ENCODE data around the gene ENTPD6.

Gene ENTPD6

DNA sequence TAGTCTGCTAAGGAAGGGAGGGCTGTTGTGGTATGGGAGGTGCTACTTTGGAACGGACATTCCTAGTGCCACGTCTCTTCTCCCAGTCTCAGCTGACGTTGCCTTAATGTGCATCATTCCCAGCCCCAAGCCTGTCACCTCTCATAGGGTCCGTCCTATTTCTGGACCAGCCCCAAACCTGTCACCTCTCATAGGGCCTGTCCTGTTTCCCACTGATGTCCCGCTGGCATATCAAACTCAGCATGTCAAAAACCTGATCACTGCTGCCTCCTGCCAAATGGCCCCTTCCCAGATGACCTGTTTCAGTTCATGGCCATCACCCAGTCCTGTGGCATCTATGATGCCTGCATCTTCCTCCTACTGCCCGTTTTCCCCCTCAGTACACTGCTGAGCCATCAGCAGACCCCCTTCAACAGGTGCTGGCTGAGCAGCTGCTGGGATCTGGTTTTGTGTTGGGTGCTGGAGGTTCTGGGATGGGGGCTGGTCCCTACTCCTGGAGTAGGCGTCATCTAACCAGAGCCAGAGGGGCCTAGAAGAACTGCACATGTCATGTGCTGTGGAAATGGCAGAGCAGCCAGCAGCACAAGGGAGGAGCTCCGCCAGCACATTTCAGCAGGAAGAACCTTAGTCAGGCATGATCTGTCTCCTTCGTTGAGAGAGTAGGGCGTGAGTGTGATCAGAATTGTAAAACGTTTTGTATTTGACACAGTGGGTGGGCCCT, 3.3 kb downstream of the ENTPD6 start:
- TF ChIP-seq GATA3 (IDR thresholded peaks at IDR 0.05; ENCODE audit: low read depth, low read length) (no peak), GATA2 (IDR thresholded peaks at IDR 0.05; ENCODE audit: low read depth, low read length) (no peak)

DNA sequence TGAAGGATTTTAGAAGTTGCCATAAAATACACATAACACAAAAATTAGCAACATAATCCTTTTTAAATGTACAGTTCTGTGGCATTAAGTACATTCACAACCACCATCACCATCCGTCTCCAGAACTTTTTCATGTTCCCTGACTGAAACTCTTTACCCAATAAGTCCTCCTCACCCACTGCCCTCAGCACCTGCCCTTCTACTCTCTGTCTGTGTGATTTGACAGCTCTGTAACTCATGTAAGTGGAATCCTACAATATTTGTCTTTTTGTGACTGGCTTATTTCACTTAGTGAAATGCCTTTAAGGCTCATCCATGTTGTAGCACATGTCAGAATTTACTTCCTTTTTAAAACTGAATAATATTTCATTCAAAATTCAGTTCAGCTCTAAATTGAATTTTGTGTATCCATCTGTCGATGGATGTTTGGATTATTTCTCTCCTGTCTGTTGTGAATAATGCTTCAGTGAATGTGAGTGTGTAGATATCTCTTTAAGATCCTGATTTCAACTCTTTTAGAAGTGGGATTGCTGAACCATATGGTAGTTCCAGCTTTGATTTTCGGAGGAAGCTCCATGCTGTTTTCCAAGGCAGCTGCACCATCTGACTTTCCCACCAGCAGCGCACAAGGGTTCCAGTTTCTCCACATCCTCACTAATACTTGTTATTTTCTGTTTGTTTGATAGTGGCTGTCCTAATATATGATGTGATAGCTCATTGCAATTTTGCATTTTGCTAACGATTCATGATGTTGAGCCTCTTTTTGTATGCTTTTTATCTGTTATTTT, 4.2 kb downstream of the ENTPD6 start:
- TF ChIP-seq GATA2 (IDR thresholded peaks at IDR 0.05; ENCODE audit: low read depth, low read length) (no peak), GATA3 (IDR thresholded peaks at IDR 0.05; ENCODE audit: low read depth, low read length) (no peak)

DNA sequence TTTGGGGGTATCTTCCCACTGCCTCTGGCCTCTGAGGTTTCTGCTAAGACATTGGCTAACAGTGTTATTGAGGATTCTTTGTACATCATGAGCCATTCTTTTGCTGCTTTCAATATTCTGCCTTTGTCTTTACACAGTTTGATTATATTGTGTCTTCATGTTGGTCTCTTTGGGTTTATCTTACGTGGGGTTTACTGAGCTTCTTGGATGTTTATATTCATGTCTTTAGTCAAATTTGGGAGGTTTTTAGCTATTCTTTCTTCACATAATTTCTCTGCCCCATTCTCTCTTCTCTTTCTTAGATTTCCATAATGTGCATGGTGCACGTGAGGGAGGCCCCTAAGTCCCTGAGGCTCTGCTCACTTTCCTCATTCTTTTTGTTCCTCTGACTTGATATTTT, 7.6 kb downstream of the ENTPD6 start:
- TF ChIP-seq GATA2 (IDR thresholded peaks at IDR 0.05; ENCODE audit: low read depth, low read length) (no peak), GATA3 (IDR thresholded peaks at IDR 0.05; ENCODE audit: low read depth, low read length) (no peak)

DNA sequence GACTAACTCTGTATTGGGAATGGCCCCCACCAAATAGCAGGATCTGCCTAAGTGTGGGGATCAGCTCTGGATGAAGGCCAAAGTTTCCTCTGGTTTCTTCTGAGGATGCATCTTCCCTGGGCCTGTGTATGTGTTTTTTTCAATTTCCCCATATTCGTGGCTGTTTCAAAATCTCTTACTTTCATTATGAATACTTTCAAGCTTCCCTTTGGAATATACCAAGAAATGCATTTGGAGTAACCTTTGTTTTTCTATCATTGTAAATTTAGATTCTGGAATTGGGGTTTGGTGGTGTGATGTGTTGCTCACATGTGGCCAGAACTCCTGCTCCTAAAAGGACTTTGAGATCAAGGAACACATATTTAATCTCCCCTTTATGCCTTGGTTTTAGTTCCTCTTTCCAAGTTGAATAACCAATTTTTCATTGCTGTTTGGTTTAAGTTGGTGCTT, 8.4 kb downstream of the ENTPD6 start:
- no peak for TF ChIP-seq GATA3 (IDR thresholded peaks at IDR 0.05; ENCODE audit: low read depth, low read length)
- no peak for TF ChIP-seq GATA2 (IDR thresholded peaks at IDR 0.05; ENCODE audit: low read depth, low read length)

DNA sequence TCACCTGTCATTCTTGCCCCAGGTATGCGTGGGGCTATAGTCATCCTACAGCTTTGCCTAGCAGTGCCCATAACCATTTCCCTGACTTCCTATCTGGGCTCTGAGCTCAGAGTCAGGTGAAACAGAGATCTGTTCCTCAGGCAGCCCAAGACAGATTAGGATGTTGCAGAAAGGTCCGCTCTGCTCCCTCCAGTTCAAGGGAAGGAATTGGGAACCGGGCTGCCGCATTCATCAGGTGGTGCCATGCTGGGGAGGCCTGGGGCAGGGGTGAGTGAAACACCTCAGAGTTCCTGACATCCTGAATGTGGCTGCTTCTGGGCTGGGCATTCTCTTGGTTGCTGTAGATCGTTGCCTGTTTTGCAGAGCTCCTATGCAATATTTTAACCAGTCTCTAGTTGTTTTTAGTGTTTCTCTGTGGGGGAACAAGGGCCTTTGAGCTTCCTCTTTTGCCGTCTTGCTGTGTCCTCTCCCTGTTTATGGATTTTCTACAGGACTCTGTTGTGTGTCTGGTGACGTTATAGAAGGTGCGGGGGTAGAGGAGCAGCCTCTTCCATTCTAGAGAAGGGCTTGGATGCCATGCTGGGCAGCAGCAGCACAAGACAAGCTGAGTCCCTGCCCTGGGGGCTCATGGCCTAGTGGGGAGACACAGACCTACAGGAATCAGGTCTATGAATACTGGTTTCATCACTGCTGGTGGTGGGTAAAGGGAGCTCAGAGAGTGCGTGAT, 9.2 kb downstream of the ENTPD6 start:
- no peak for TF ChIP-seq GATA3 (IDR thresholded peaks at IDR 0.05; ENCODE audit: low read depth, low read length)
- no peak for TF ChIP-seq GATA2 (IDR thresholded peaks at IDR 0.05; ENCODE audit: low read depth, low read length)

DNA sequence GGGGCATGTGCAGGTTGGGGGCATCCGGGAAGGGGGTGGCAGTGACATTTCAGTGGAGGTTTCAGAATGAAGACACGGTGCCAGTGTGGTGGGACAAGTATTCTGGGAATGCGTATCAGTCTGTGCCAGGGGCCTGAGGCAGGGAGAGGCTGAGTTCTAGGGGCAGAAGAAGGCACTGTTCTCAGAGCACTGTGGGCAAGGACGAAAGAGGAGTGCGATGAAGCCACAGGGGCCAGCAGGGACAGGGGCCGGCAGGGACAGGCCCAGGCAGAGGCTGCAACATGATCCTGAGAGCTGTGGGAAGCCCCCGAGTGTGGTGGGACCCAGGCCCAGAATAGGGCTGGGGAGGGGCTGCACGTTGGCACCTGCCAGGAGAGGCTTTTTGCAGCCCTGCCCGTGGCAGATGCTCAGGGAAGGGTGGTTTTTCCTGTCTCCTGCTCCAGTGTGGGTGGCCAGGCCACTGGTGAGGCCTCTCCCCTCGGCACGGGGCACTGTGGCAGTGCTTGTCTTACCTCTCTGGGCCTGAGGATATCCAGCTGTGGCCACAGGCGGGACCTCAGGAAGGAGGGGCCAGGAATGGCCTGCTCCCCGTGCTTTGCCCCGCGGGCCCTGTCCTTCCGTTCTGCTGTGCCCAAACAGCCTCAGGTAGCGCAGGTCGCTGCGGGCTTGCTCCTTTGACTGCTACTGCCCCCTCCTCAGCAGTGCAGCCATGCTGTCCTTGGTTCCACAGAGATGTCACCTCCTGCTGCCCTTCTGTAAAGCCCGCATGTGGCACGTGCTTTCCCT, 10.0 kb downstream of the ENTPD6 start:
- no peak for TF ChIP-seq GATA3 (IDR thresholded peaks at IDR 0.05; ENCODE audit: low read depth, low read length)
- TF ChIP-seq GATA2 (IDR thresholded peaks at IDR 0.05; ENCODE audit: low read depth, low read length) = no peak

DNA sequence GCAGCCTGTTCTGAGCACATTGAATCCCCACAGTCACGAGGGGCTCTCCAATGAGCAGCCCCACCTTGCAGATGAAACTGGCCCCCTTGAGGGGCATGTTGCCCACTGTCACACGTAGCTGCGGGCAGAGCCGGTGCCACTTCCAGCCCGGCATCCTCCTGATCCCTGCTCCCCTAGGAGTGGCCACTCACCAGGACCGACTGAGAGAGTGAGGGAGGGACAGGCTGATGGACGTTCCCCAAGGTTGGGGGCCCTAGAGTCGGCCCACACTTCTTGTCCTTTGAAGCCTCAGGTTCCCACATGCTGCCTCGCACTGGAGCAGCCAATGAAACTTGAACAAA, 10.5 kb downstream of the ENTPD6 start:
- no peak for TF ChIP-seq GATA2 (IDR thresholded peaks at IDR 0.05; ENCODE audit: low read depth, low read length)

DNA sequence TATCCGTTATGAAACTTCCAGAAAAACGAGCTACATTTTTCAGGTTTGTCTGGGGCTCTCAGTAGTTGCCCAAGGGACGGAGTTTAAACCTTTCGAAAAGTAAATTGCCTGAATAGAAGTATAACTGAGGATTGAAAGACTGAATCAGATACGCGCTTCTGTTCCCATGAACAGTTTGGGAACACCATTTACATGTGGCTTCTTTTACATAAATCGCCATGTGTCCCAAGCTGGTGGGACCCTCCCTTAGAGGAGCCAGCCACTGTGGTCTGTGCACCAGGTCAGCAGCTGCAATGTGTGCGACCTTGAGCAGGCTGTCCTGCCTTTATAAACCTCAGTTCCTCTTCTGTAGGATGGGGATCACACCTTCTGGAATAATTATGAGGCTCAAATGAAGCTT, 11.0 kb downstream of the ENTPD6 start:
- TF ChIP-seq GATA2 (IDR thresholded peaks at IDR 0.05; ENCODE audit: low read depth, low read length) (no peak), GATA3 (IDR thresholded peaks at IDR 0.05; ENCODE audit: low read depth, low read length) (no peak)

DNA sequence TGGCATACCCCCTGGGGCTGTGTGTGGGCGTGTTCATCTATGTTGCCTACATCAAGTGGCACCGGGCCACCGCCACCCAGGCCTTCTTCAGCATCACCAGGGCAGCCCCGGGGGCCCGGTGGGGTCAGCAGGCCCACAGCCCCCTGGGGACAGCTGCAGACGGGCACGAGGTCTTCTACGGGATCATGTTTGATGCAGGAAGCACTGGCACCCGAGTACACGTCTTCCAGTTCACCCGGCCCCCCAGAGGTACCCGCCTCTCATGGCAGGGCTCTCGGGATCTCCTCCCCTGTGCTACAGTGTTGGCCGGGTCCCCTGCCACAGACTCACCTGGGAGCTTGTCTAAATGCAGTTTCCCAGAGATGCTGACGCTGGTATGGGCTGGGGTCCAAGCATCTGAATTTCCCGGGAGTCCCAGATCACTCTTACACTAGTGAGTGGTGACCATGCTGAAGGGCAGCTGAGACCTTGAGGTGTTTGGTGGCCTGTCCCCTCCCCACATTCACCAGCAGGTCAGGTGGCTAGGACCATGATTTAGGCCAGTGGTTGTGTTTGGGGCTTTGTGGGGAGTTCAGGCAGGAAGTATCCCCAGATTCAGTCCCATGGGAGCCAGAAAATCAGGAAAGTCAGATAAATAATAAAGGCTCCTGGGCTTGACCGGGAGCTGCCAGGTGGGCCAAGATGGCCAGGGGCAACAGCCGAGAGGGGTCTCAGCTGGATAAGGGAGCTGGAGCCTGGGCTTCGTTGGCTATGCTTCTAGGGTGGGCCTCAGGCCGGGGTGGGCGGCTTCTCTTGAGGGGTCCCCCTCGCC, 11.8 kb downstream of the ENTPD6 start:
- TF ChIP-seq GATA3 (IDR thresholded peaks at IDR 0.05; ENCODE audit: low read depth, low read length) (no peak), GATA2 (IDR thresholded peaks at IDR 0.05; ENCODE audit: low read depth, low read length) (no peak)

DNA sequence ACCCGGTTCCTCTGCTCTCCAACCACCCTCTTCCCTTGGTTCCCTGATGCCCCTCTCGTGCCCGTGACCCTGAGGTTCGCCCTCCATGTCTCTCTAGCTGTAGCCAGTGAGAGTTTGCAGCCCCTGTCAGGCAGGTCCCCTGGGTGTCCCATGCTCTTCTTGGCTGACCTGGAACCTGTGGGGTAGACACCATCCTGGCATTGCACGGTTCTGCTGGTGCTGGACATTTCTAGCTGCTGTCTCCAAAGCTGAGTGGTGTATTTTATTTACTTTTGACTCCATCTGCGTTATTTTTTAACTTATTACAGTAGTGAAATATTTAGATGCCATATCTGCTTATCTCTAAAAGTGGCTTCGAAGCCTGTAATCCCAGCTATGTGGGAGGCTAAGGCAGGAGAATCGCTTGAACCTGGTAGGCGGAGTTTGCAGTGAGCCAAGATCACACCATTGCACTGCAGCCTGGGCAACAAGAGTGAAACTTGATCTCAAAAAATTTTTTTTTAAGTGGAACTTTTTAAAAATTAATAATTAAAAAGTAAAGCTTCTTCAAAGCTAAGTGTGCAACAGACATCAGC, 12.5 kb downstream of the ENTPD6 start:
- TF ChIP-seq GATA3 (IDR thresholded peaks at IDR 0.05; ENCODE audit: low read depth, low read length) (no peak), GATA2 (IDR thresholded peaks at IDR 0.05; ENCODE audit: low read depth, low read length) (no peak)

DNA sequence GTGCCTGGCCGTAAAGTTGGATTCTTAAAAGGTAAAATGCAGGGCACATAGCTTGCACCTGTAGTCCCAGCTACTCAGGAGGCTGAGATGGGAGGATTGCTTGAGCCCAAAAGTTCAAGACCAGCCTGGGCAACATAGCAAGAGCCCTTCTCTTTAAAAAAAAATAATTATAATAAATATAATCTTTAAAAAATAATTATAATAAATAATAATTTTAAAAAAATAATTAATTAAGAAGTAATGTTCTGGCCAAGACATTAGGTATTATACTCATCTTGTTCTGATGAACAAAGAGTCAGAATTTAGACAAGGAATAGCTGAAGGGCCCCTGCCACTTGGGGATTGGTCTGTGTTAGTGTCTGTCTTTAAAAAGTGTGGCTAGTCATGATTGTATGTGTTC, 13.9 kb downstream of the ENTPD6 start:
- no peak for TF ChIP-seq GATA2 (IDR thresholded peaks at IDR 0.05; ENCODE audit: low read depth, low read length)
- no peak for TF ChIP-seq GATA3 (IDR thresholded peaks at IDR 0.05; ENCODE audit: low read depth, low read length)

DNA sequence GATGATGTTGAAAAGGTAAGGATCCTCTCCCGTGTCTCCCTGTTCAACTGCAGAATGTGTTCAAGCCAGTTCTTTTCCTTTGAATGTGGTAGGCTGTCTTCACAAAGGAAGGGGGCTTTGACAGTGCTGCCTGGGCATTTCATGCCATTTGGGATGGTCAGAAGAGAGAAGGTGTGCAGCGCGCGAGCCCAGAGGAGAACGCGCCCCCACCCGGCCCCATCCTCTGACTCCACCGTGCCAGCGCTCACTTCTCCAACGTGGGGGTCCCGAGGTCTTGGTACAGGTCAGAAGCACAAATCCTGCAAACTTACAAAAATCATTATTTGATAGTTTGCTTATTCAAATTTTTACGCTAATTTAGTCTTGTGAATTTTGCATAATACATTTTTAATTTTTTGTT, 14.4 kb downstream of the ENTPD6 start:
- TF ChIP-seq GATA3 (IDR thresholded peaks at IDR 0.05; ENCODE audit: low read depth, low read length) (no peak), GATA2 (IDR thresholded peaks at IDR 0.05; ENCODE audit: low read depth, low read length) (no peak)

DNA sequence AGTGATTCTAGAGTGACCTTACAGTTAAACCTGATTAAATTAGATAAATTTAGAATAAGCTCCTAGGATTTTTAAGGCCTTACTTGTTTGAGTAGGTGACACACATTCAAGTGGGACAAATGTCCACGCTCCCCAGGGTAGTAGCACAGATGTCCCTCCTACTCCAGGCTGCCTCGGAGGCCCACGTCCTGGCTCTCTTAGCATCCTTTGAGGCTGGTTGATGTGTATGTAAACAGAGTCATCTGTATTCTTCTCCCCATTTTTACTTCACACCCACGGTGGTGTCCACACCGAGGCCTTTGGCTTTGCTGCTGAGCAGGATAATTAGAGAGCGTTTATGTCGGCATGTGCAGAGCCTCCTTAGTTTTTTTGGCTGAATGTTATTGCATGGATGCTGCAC, 15.8 kb downstream of the ENTPD6 start:
- no peak for TF ChIP-seq GATA3 (IDR thresholded peaks at IDR 0.05; ENCODE audit: low read depth, low read length)
- no peak for TF ChIP-seq GATA2 (IDR thresholded peaks at IDR 0.05; ENCODE audit: low read depth, low read length)
